ENCODE measurements around the gene GABARAP. TPM values are rescaled to one million over a fixed set of nuclear protein-coding genes. Genes with fewer than 3 reads are reported as not detected.

The GABARAP gene
- total and polyA plus RNA-seq, 2 donors (not counting 1 experiment from before 2014, with no cell fraction given), result 173 to 1,154 TPM

DNA sequence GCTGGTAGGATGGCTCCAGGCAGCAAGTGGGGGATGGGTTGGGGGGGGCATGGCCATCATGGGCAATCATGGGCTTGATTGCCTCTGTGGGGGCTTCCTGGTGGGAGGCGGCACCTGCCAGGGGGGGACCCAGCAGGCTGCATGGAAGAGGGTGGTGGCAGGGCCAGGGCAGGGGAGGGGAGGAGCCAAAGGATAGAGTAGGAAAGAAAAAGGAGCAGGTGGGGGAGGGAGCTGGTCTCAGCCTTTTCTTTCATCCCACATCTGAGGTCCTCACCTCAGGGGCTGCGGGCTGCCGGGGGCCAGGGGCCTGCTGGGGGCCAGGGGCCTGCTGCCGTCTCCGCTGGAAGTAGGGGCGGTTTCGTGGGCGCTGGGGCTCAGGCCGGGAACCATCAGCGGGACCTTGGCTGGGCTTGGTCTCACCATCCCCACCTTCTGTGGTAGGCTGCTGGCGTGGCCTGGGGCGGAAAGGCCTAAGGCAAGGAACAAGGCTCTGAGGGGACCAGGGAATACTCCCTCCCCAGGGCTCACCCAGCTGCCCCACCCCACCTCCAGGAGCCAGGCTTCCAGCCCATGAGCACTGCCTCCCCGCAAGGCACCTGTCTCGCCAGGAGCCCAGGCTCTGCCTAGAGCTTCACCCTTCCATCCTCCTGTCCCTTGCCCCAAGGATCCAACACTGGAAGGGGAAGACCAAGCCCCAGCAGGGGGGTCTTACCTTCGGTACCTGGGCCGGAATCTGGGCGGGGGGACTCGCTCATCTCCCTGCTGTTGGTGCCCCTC, 47.2 kb upstream of the GABARAP start:
- no peak overlapping the region for H3K4me2 ChIP-seq (ENCODE audit: extremely low read depth, insufficient read depth, low read length)
- H3K9me3 ChIP-seq (ENCODE audit: control insufficient read depth, insufficient read depth, low read depth, low read length), result no peaks in the 10 kb centered on the region
- H2AFZ ChIP-seq (ENCODE audit: low read length), result no peak overlapping the region
- DNase-seq (ENCODE audit: low read depth in 2 of 2), result no peak
- H3K27ac ChIP-seq (ENCODE audit: insufficient read depth, low read length), result no peak overlapping the region
- H3K79me2 ChIP-seq (ENCODE audit: control insufficient read depth, insufficient read depth, low read length), result no peaks in the 10 kb centered on the region
- no peak overlapping the region for H3K9ac ChIP-seq (ENCODE audit: insufficient read depth, low read length)
- TF ChIP-seq EZH2 (IDR thresholded peaks at IDR 0.05; ENCODE audit: low read length, missing control alignments) (no peak), CTCF (conservative IDR thresholded peaks at IDR 0.05 in 1 of 2, IDR thresholded peaks at IDR 0.05 in 1 of 2; ENCODE audit: low read depth in 1 of 2, low read length in 2 of 2) (no peak)
- peaks cover 50% of the 10 kb centered on the region for H3K27me3 ChIP-seq (ENCODE audit: control insufficient read depth, insufficient read depth, low read length)
- H3K36me3 ChIP-seq (ENCODE audit: control insufficient read depth, insufficient read depth, low read length), result no peaks in the 10 kb centered on the region
- H3K4me3 ChIP-seq (replicated peaks in 1 of 4; ENCODE audit: control extremely low read depth in 1 of 4, insufficient read depth in 1 of 4, low read depth in 3 of 4, low read length in 4 of 4), result no peak overlapping the region
- H4K20me1 ChIP-seq (ENCODE audit: control insufficient read depth, extremely low read depth, insufficient read depth, low read length), result no peaks in the 10 kb centered on the region
- H3K4me1 ChIP-seq (ENCODE audit: control insufficient read depth, extremely low read depth, insufficient read depth, low read length), result no peaks in the 10 kb centered on the region

DNA sequence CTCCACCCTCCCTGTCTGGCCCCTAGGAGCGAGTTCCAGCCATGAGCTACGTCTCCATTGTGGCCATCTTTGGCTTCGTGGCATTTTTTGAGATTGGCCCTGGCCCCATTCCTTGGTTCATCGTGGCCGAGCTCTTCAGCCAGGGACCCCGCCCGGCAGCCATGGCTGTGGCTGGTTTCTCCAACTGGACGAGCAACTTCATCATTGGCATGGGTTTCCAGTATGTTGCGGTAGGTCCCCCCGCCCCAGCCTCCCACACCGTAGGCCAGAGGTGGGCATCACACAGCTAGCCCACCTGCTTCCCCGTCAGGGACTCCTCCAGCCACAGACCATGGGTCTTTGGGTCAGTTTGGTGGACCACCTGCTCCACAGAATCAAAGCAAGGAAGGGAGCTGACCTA, 43.4 kb upstream of the GABARAP start:
- Histone ChIP-seq H3K9me3 (ENCODE audit: control insufficient read depth, insufficient read depth, low read depth, low read length) (no peaks in the 10 kb centered on the region), H3K9ac (ENCODE audit: insufficient read depth, low read length) (no peak overlapping the region), H3K4me1 (ENCODE audit: control insufficient read depth, extremely low read depth, insufficient read depth, low read length) (peaks cover 7% of the 10 kb centered on the region), H3K4me2 (ENCODE audit: extremely low read depth, insufficient read depth, low read length) (no peak overlapping the region), H3K36me3 (ENCODE audit: control insufficient read depth, insufficient read depth, low read length) (no peaks in the 10 kb centered on the region), H3K27ac (ENCODE audit: insufficient read depth, low read length) (no peak overlapping the region), H3K27me3 (ENCODE audit: control insufficient read depth, insufficient read depth, low read length) (peaks cover 41% of the 10 kb centered on the region), H4K20me1 (ENCODE audit: control insufficient read depth, extremely low read depth, insufficient read depth, low read length) (no peaks in the 10 kb centered on the region), H2AFZ (ENCODE audit: low read length) (no peak overlapping the region), H3K79me2 (ENCODE audit: control insufficient read depth, insufficient read depth, low read length) (no peaks in the 10 kb centered on the region), H3K4me3 (replicated peaks in 1 of 4; ENCODE audit: control extremely low read depth in 1 of 4, insufficient read depth in 1 of 4, low read depth in 3 of 4, low read length in 4 of 4) (no peak overlapping the region)
- TF ChIP-seq CTCF (conservative IDR thresholded peaks at IDR 0.05 in 1 of 2, IDR thresholded peaks at IDR 0.05 in 1 of 2; ENCODE audit: low read depth in 1 of 2, low read length in 2 of 2) (no peak), EZH2 (IDR thresholded peaks at IDR 0.05; ENCODE audit: low read length, missing control alignments) (no peak)
- DNase-seq (ENCODE audit: low read depth in 2 of 2), result no peak

GRCh38 chr17:7284911-7285310, 42.7 kb upstream of the GABARAP start:
- Histone ChIP-seq H3K4me1 (ENCODE audit: control insufficient read depth, extremely low read depth, insufficient read depth, low read length) (peaks cover 8% of the 10 kb centered on the region), H3K27ac (ENCODE audit: insufficient read depth, low read length) (no peak overlapping the region), H3K27me3 (ENCODE audit: control insufficient read depth, insufficient read depth, low read length) (peaks cover 35% of the 10 kb centered on the region), H3K9me3 (ENCODE audit: control insufficient read depth, insufficient read depth, low read depth, low read length) (no peaks in the 10 kb centered on the region), H3K4me2 (ENCODE audit: extremely low read depth, insufficient read depth, low read length) (no peak overlapping the region), H3K36me3 (ENCODE audit: control insufficient read depth, insufficient read depth, low read length) (no peaks in the 10 kb centered on the region), H3K79me2 (ENCODE audit: control insufficient read depth, insufficient read depth, low read length) (no peaks in the 10 kb centered on the region), H3K9ac (ENCODE audit: insufficient read depth, low read length) (no peak overlapping the region), H2AFZ (ENCODE audit: low read length) (no peak overlapping the region), H3K4me3 (replicated peaks in 1 of 4; ENCODE audit: control extremely low read depth in 1 of 4, insufficient read depth in 1 of 4, low read depth in 3 of 4, low read length in 4 of 4) (no peak overlapping the region), H4K20me1 (ENCODE audit: control insufficient read depth, extremely low read depth, insufficient read depth, low read length) (no peaks in the 10 kb centered on the region)
- no peak for DNase-seq (ENCODE audit: low read depth in 2 of 2)
- TF ChIP-seq CTCF (conservative IDR thresholded peaks at IDR 0.05 in 1 of 2, IDR thresholded peaks at IDR 0.05 in 1 of 2; ENCODE audit: low read depth in 1 of 2, low read length in 2 of 2), result no peak
- TF ChIP-seq EZH2 (IDR thresholded peaks at IDR 0.05; ENCODE audit: low read length, missing control alignments), result no peak

Data from fibroblast of lung (primary cell).